Limb (tissue), 2 donors: ENCODE data around the gene SCRG1.

ENCODE experiments used
- DNase-seq, 2 donors: peaks; one replicate each; pipeline ENCODE4 v3.0.0-alpha.2; 2016; ENCODE audit errors: extremely low spot score in 2 of 2

SCRG1 gene

GRCh38 chr4:173398779-173399415 lies at the start of gene SCRG1:
Gene SCRG1 (minus strand): TSS chr4:173399116. CDS start chr4:173391414, 7,702 bp downstream.
- DNase-seq: peak; percentile 25 to 46

DNA sequence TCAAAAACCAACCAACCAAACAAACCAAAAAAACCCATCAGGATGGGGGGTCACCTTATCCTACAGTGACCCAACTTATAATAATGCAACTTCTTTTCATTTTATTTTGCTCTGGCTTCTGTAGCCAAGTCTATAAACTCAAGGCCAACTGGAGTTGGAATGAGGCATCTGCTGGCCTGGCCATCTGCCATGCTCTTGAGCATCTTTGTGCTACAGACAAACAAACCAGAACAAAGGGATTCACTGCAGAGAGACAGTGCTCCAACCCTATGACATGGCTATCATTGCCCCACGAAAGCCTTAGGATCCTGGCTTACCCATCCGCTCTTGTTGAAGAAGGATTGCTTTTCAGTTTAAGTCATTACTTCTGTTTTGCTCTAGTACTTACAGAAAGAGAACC lies 49.2 kb upstream of the SCRG1 start:
- peak; percentile 35 to 39 for DNase-seq

GRCh38 chr4:173446416-173446815 lies 47.5 kb upstream of the SCRG1 start:
- DNase-seq: no peak

- DNase-seq: no peak
These were observed 44.2 kb upstream of the SCRG1 start for GRCh38 chr4:173443121-173443520.

GRCh38 chr4:173442223-173442932 lies 43.5 kb upstream of the SCRG1 start:
- peak in 1 of 2 donors; percentile 19 for DNase-seq

DNA sequence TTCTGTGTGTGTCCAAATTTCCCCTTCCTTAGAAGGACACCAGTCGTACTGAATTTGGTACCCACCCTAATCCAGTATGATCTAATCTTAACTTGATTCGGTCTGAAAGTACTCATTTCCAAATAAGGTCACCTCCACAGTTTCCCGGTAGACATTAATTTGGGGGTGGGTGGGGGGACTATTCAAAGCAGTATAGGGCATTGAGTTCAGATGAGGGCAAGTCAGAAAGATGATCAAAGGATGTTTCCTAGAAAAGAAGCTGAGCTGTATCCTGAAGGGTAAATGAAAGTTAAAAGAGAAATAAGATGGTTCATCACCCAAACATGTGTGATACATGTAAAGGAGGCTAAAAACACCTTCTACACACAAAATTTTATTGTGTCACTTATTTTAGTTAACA lies 42.0 kb upstream of the SCRG1 start:
- no peak for DNase-seq

GRCh38 chr4:173436771-173437265 lies 37.9 kb upstream of the SCRG1 start:
- no peak for DNase-seq

DNA sequence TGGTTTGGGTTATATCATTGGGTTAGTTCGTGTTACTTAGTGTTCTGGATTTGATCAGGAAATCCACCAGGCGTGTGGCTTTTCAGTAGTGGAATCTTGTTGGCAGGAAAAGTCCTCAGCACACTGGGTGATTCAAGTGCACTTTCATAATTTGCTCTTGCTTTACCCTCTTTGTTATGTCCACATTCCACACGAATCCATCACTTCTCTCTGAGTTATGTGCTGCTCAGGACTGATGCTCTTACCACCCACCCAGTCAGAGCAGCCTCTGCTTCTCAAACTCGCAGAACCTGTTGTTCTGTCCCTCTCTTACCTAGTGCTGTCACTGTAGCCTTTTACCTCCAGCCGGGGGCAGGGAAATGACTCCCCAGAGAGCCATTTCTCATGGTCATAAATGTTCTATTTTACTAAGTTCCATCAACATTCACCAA lies 37.2 kb upstream of the SCRG1 start:
- DNase-seq: no peak

GRCh38 chr4:173434231-173434630 lies 35.3 kb upstream of the SCRG1 start:
- no peak for DNase-seq

- no peak for DNase-seq
These were observed 34.5 kb upstream of the SCRG1 start for GRCh38 chr4:173433447-173433846.

GRCh38 chr4:173432430-173432829 lies 33.5 kb upstream of the SCRG1 start:
- no peak for DNase-seq

DNA sequence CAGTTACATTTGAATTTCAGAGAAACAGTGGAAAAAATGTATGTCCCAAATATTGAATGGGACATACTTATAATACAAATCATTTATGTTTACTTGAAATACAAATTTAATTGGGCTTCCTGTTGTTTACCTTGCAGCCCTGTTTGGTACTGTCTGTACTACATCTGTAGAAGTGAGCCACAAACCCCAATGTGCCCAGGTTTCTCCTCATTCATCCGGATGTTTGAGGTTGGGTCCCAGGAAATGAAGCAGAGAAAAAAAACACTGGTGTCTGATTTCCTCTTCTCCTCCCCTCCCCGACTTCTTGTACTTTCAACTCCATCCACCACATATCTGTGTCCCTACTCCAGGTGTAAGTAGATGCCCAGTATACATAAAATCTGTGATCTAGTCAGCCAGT lies 27.1 kb upstream of the SCRG1 start:
- DNase-seq: no peak

- no peak for DNase-seq
These were observed 26.2 kb upstream of the SCRG1 start for GRCh38 chr4:173424899-173425805.

GRCh38 chr4:173420801-173421200 lies 21.9 kb upstream of the SCRG1 start:
- no peak for DNase-seq

- peak in 1 of 2 donors; percentile 36 for DNase-seq
These were observed 21.4 kb upstream of the SCRG1 start for GRCh38 chr4:173420324-173420752.

DNA sequence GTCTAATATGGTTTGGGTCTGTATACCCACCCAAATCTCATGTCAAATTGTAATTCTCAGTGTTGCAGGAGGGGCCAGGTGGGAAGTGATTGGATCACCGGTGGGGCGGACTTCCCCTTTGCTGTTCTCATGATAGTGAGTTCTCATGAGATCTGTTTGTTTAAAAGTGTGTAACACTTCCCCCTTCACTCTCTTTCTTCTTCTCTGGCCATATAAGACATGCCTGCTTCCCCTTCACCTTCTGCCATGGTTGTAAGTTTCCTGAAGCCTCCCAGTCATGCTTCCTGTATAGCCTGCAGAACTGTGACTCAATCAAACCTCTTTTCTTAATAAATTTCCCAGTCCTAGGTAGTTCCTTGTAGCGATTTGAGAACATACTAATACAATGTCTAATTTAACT lies 19.7 kb upstream of the SCRG1 start:
- no peak for DNase-seq

DNA sequence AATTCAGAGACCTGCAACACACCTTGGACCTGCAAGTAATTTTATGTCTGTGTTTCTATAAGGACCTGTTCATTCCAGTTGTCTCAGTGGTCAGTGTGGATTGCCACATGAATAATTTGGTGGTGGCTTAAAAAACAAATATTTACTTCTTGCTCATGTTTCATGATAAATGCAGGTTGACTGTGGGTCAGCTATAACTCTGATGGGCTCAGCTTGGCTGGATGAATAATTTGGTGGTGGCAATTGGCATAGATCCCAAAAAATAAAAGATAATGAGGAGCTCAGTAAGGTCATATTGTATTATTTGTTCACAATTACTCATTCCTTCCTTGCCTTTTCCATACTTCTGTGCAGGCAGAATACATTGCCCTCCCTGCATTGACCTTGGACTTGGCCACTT lies 18.9 kb upstream of the SCRG1 start:
- DNase-seq: no peak

DNA sequence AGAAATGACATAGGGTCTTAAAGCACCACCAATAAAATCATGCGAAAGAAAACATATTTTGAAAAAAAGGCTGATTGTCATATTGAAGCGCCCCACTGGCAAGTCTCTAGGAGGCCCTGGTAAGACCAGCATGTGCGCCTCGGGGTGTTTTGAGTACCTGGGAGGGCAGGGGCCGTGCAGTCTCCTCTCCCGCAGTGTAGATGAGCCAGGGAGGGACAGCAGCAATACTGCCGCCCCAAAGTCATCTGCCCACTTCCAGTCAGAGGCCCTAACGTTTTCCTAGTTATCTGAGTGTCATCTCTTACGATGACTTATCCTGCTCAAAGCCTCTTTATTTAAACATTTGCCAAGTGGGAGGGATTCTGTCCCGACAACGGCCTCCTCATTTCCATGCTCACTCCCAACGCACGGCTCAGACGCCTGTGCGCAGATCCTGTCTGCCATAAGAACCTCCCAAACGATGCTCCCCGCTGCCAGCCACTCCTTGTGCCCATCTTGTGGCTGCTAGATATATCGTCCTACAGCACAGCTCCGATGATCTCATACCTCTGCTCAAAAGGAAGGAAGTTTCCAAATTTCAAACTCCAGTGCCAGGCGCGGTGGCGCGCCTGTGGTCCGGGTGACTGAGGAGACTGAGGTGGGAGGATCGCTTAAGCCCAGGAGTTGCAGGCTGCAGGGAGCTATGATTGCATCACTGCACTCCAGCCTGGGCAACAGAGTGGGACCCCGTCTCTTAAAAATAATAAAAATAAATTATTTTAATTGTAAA lies 17.2 kb upstream of the SCRG1 start:
- DNase-seq: no peak

GRCh38 chr4:173415092-173415491 lies 16.2 kb upstream of the SCRG1 start:
- DNase-seq: no peak

DNA sequence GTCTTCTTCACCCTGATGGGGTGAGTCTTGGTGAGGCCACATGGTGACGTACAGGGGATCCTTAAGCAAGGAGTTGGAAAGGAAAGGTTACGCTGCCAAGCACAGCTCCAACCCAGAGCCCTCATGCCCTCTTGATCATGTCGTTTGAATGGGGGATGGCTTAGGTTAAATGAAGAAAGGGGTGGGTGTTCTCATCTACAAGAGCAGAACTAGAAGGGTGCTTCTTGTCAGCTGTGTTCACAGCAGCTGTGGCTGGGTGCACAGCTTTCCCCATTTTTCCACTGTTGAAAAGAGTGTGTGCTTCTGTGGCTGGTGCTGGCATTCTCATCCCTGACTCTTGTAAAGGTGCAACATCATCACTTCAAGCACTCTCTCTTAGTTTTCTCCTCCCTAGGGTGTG lies 15.5 kb upstream of the SCRG1 start:
- no peak for DNase-seq

GRCh38 chr4:173413036-173413435 lies 14.1 kb upstream of the SCRG1 start:
- DNase-seq: no peak
